ENCODE measurements around the gene CTIF. TPM values are rescaled to one million over a fixed set of nuclear protein-coding genes. Genes with fewer than 3 reads are reported as not detected.

Gene CTIF
- total RNA-seq, 6 experiments from 2014 or later: 77.6 to 100 (median 79.2) TPM

DNA sequence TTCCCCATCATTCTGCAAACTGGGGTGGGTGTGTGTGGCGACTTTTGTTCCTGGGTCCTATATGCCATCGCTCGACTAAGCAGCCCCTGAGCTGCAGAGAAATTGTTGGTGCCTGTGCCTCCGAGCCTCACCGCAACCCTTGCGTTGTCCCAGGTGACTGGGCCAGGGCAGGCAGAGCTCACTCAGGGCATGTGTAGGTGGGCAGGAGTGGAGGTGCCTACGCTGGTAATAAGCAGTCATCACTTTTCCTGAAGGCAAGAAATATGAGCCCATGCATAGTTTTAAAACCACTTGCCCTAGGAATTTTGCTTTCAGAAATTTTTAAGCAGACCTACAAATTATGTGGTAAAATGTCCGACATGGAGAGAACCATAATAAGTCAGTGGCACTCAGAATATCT lies 214.1 kb downstream of the CTIF start:
- Mint-ChIP-seq H3K27me3 (ENCODE audit: insufficient read depth) (peaks cover 3% of the 10 kb centered on the region; the same call in 1 of the 2 replicates), H3K27ac (no peak overlapping the region), H3K4me3 (no peak overlapping the region), H3K4me1 (ENCODE audit: low read depth) (peaks cover 29% of the 10 kb centered on the region), H3K9me3 (no peaks in the 10 kb centered on the region), H3K36me3 (ENCODE audit: low read depth) (peaks cover 19% of the 10 kb centered on the region)
- DNase-seq: no peak
- TF ChIP-seq, protein P1, sequence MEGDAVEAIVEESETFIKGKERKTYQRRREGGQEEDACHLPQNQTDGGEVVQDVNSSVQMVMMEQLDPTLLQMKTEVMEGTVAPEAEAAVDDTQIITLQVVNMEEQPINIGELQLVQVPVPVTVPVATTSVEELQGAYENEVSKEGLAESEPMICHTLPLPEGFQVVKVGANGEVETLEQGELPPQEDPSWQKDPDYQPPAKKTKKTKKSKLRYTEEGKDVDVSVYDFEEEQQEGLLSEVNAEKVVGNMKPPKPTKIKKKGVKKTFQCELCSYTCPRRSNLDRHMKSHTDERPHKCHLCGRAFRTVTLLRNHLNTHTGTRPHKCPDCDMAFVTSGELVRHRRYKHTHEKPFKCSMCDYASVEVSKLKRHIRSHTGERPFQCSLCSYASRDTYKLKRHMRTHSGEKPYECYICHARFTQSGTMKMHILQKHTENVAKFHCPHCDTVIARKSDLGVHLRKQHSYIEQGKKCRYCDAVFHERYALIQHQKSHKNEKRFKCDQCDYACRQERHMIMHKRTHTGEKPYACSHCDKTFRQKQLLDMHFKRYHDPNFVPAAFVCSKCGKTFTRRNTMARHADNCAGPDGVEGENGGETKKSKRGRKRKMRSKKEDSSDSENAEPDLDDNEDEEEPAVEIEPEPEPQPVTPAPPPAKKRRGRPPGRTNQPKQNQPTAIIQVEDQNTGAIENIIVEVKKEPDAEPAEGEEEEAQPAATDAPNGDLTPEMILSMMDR (IDR thresholded peaks at IDR 0.05): no peak

DNA sequence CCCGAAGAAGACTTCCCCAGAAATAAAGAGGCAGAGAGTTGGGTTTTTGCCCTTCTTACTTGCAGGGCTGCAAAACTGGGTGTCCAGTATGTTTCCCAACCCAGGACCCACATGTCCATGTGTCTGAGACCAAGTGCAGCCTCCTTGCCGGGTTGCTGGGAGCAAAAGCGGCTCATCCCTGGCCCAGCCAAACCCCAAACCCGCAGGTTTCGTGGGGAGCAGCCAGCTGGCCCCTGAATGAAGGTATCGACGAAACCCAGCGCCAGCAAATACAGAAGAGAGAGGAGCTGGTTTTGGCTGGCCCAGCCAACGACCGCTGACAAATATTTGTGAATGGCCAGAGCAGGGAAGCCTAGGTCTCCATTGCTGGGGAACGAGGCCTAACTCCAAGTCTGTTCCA lies 214.9 kb downstream of the CTIF start:
- peaks cover 3% of the 10 kb centered on the region; the same call in 1 of the 2 replicates for H3K27me3 Mint-ChIP-seq (ENCODE audit: insufficient read depth)
- H3K9me3 Mint-ChIP-seq: no peaks in the 10 kb centered on the region
- H3K27ac Mint-ChIP-seq: no peak overlapping the region
- H3K4me1 Mint-ChIP-seq (ENCODE audit: low read depth): peaks cover 29% of the 10 kb centered on the region
- TF ChIP-seq, protein P1 (IDR thresholded peaks at IDR 0.05): no peak
- no peak for DNase-seq
- H3K36me3 Mint-ChIP-seq (ENCODE audit: low read depth): peaks cover 19% of the 10 kb centered on the region
- no peak overlapping the region for H3K4me3 Mint-ChIP-seq

DNA sequence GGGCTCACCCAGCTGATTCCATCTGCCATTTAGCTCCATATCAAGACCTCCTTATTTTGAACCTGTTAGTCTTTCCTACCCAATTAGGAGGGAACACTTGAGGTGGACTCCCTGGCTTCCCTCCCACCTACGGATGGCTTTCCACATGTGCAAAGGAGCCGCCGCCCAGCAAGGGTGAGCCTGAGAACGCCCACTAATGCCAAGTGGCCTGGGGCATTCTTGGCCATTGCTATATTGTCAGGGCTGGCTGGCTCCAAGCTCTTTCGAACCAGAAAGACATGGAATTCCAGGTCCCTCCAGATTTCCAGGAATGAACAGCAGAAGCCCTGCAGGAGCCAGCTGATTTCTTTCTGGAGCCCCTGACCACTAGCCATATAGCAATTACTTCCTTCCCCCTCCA lies 215.7 kb downstream of the CTIF start:
- H3K27ac Mint-ChIP-seq: no peak overlapping the region
- H3K9me3 Mint-ChIP-seq: no peaks in the 10 kb centered on the region
- peaks cover 25% of the 10 kb centered on the region for H3K36me3 Mint-ChIP-seq (ENCODE audit: low read depth)
- TF ChIP-seq, protein P1 (IDR thresholded peaks at IDR 0.05): no peak
- no peak for DNase-seq
- no peak overlapping the region for H3K4me3 Mint-ChIP-seq
- peaks cover 30% of the 10 kb centered on the region for H3K4me1 Mint-ChIP-seq (ENCODE audit: low read depth)
- peaks cover 3% of the 10 kb centered on the region; the same call in 1 of the 2 replicates for H3K27me3 Mint-ChIP-seq (ENCODE audit: insufficient read depth)

DNA sequence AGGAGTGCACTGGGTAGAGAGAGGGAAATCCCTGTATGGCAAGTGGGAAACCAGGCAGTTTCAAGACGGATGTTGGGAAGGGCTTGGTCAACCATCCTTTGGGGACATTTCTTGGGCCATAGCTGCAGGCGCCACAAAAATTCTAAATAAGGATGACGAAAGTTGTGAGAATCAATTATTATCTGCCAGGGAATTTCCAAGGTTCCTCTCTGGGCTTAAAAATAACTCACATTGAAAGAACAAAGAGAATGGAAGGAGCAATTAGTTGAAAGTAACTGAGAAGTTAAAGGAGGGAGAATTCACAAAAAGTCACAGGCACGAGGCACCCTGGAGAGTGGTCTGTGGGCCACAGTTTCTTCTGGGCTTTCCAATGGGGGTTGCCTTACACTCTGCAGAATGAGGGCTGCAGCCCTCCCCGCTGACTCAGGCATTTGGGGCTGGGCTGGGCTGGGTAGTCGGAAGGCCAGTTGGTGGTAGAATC lies 216.2 kb downstream of the CTIF start:
- DNase-seq: no peak

DNA sequence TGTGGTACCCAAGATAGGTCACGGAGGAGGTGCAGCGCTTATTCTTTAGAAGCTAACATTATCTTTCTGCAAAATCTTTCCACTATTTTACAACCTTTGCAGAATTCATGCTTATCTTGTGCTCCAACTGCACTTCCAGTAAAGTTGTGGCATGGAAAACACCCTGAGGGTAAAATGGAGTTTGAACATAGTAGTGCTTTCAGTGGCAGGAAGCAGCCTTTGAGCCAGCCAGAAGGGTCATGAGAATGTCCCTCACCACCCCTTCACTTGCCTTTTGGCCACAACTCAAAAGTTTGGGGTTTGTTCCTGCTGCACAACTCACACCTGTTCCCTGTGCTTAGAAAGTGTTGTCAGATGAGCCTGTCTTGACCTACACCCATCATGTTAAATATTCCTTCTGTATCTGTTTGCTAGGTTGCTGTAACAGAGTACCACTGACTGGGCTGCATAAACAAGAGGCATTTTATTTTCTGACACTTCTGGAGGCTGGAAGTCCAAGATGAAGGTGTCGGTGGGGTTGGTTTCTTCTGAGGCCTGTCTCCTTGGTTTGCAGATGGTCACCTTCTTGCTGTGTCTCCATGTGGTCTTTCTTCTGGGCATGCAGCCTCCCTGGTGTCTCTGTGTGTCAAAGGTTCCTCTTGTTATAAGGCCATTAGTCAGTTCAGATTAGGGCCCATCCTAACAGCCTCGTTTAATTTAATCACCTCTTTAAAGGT lies 217.8 kb downstream of the CTIF start:
- peaks cover 40% of the 10 kb centered on the region for H3K36me3 Mint-ChIP-seq (ENCODE audit: low read depth)
- TF ChIP-seq, protein P1 (IDR thresholded peaks at IDR 0.05): no peak
- no peaks in the 10 kb centered on the region for H3K9me3 Mint-ChIP-seq
- H3K27ac Mint-ChIP-seq: no peak overlapping the region
- peaks cover 3% of the 10 kb centered on the region; the same call in 1 of the 2 replicates for H3K27me3 Mint-ChIP-seq (ENCODE audit: insufficient read depth)
- H3K4me1 Mint-ChIP-seq (ENCODE audit: low read depth): peaks cover 32% of the 10 kb centered on the region
- DNase-seq: no peak
- no peak overlapping the region for H3K4me3 Mint-ChIP-seq

More for the DNA sequence above, 216.2 kb downstream of the CTIF start:
- no peaks in the 10 kb centered on the region for H3K9me3 Mint-ChIP-seq
- H3K4me1 Mint-ChIP-seq (ENCODE audit: low read depth): peaks cover 35% of the 10 kb centered on the region
- no peak overlapping the region for H3K4me3 Mint-ChIP-seq
- no peak overlapping the region; the same call in 1 of the 2 replicates for H3K27ac Mint-ChIP-seq
- H3K36me3 Mint-ChIP-seq (ENCODE audit: low read depth): peaks cover 27% of the 10 kb centered on the region
- TF ChIP-seq, protein P1 (IDR thresholded peaks at IDR 0.05): no peak
- peaks cover 3% of the 10 kb centered on the region; the same call in 1 of the 2 replicates for H3K27me3 Mint-ChIP-seq (ENCODE audit: insufficient read depth)
